ENCODE results near the gene LASP1. TPM values are rescaled to one million over a fixed set of nuclear protein-coding genes. Genes with fewer than 3 reads are reported as not detected.
"Not testable (repeated sequence)": the region's sequence is repeated elsewhere in the genome, so short reads cannot be mapped to it uniquely, and the experiment has no call there.

The LASP1 gene
- total RNA-seq, 1 donor from 2014 or later = 44.0 TPM

GRCh38 chr17:38905375-38905774 lies 35.5 kb downstream of the LASP1 start:
- no peak for DNase-seq (ENCODE audit: low spot score in 2 of 2)
- no peak for FAIRE-seq

- FAIRE-seq (no peak), DNase-seq (ENCODE audit: low spot score in 2 of 2) (no peak)
Observed at GRCh38 chr17:38906460-38907228, 36.8 kb downstream of the LASP1 start.

- no peak for FAIRE-seq
- DNase-seq (ENCODE audit: low spot score in 2 of 2) = no peak
Observed at GRCh38 chr17:38907930-38908675, 38.2 kb downstream of the LASP1 start.

- FAIRE-seq (no peak), DNase-seq (ENCODE audit: low spot score in 2 of 2) (no peak)
Observed at GRCh38 chr17:38908676-38909181, 38.9 kb downstream of the LASP1 start.

DNA sequence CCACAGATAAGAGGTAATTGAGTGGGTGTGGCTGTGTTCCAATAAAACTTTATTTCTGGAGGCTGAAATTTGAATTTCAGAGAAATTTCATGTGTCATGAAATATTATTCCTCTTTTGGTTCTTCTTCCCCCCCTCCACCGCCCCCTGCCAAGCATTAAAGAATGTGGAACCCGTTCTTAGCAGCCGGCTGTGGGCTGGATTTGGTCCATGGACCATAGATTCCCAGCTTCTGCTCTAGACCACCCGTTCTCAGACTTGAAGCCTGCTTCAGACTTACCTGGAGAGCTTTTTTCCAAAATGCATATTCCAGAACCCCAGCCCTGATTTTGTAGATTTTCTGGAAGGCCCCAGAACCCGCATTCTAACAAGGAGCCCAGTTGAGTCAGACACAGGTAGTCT lies 40.5 kb downstream of the LASP1 start:
- no peak for DNase-seq (ENCODE audit: low spot score in 2 of 2)
- FAIRE-seq = no peak

GRCh38 chr17:38911081-38911730 lies 41.3 kb downstream of the LASP1 start:
- DNase-seq (ENCODE audit: low spot score in 2 of 2) (no peak), FAIRE-seq (no peak)

- DNase-seq (ENCODE audit: low spot score in 2 of 2) = not testable (repeated sequence)
Observed at GRCh38 chr17:38911731-38912081, 41.8 kb downstream of the LASP1 start.

GRCh38 chr17:38912221-38912813 lies 42.5 kb downstream of the LASP1 start:
- FAIRE-seq (no peak), DNase-seq (ENCODE audit: low spot score in 2 of 2) (no peak)

More at GRCh38 chr17:38911731-38912081, 41.8 kb downstream of the LASP1 start:
- FAIRE-seq = not testable (repeated sequence)

DNA sequence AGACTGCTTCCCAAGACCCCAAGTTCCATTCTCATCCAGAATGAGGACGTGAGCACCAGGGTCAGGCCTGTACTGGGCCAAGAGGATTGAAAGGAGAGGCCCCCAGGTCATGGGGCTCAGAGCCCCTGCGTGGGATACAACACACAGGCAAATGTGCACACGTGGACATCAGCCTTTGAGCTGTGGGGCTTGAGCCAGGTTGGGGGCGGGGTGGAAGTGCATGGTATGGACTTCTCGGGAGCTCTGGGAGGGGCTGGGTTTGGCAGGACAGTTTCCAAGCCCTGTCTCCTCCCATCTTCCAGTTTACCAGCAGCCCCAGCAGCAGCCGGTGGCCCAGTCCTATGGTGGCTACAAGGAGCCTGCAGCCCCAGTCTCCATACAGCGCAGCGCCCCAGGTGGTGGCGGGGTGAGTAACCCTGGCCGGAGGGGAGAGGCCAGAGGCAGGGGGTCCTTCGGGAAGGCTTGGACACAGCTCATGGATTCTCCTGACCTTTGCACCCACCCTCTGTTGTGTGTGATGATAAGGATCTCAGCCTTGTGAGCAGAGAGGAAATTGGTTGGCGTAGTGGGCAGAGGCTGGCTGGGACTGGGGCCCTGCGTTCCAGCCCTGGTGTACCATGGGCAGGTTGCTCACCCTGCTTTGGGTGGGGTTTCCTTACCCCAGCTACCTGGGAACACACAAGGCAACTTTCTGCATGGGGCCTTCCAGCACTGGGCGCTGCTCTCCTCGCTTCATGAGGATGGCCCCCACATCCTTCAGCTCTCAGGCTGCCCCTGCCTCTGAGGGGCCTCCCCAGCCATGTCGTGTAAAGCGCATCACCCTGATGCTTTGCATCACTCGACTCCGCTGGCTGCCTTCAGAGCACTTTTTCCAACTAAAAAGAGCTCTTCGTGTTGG lies 45.1 kb downstream of the LASP1 start:
- DNase-seq (ENCODE audit: low spot score in 2 of 2) = no peak
- FAIRE-seq = no peak

DNA sequence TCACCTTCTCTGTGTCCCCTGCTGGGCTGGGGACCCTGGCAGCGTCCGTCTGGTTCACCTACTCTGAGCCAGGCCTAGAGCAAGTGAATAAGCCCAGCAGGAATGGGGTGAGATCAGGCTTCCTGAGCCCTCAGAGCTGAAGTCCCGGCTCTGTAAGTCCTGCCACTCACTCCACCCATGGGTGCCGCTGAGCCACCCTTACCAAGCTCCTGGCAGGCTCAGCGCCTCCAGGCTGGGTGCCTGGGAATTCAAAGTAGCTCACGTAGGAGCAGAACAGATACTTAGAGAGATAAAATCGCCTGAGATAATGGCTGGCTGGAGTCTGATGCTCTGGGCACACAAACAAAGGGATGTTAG lies 45.8 kb downstream of the LASP1 start:
- FAIRE-seq (no peak), DNase-seq (ENCODE audit: low spot score in 2 of 2) (no peak)

DNA sequence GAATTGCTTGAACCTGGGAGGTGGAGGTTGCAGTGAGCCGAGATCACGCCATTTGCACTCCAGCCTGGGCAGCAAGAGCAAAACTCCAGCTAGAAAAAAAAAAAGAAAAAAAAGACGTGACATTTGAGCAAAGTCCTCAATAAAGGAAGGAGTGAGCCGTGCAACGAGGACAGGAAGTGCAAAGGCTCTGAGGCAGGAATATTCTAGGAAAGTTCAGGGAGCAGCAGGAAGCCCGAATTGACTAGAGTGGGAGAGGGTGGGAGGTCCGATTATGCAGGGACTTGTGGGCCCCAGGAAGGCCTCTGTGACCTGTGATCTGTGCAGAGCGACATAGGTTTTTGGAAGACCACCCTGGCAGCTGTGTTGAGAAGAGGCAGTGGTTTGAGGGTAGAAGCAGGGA lies 46.9 kb downstream of the LASP1 start:
- FAIRE-seq = no peak
- DNase-seq (ENCODE audit: low spot score in 2 of 2) = no peak

DNA sequence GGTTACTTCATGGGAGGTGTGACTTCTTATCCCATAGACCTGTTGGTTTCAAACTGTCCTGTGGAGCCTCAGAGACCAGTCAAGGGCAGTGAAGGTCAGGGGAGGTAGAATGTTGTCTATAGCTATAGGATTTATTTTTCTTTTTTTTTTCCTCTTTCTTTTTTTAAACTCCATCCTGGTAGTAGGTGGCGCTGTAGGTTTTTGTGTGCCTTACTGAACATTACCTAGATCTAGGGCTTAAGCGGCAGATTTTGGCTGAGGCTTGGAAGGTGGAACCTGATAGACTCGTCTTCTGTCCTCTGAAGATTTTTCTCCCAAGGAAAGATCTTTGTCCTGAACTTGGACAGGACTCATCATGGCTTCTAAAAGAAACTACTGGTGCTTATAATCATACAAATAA lies 47.4 kb downstream of the LASP1 start:
- DNase-seq (ENCODE audit: low spot score in 2 of 2) (no peak), FAIRE-seq (no peak)

DNA sequence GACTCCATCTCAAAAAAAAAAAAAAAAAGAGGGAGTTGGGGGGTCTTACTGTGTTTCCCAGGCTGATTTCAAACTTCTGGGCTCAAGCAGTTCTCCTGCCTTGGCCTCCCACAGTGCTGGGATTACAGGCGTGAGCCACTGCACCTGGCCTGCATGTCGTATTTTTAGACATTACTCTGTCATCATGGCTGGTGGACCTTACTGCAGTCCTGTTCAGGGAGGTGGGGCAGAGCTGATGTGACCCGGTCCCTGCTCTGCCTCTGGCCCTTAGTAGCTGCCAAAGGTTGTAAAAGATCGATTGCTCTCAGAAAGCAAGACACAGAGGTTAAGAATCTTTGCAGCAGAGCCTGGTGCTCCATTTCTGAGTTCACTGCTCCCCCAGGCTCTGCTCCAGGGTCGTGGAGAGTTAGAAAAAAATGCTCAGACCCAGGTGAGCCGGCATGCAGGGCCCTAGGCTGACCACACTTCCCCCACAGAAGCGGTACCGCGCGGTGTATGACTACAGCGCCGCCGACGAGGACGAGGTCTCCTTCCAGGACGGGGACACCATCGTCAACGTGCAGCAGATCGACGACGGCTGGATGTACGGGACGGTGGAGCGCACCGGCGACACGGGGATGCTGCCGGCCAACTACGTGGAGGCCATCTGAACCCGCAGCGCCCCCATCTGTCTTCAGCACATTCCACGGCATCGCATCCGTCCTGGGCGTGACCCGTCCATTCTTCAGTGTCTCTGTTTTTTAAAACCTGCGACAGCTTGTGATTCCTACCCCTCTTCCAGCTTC lies 48.5 kb downstream of the LASP1 start:
- DNase-seq (ENCODE audit: low spot score in 2 of 2) (no peak), FAIRE-seq (no peak)

GRCh38 chr17:38918916-38919315 lies 49.1 kb downstream of the LASP1 start:
- DNase-seq (ENCODE audit: low spot score in 2 of 2) (no peak), FAIRE-seq (no peak)

- FAIRE-seq (no peak), DNase-seq (ENCODE audit: low spot score in 2 of 2) (no peak)
Observed at GRCh38 chr17:38919316-38920078, 49.6 kb downstream of the LASP1 start.

GRCh38 chr17:38920374-38921291 lies 50.8 kb downstream of the LASP1 start:
- no peak for DNase-seq (ENCODE audit: low spot score in 2 of 2)
- FAIRE-seq = no peak

- no peak for DNase-seq (ENCODE audit: low spot score in 2 of 2)
- no peak for FAIRE-seq
Observed at GRCh38 chr17:38921756-38922411, 52.0 kb downstream of the LASP1 start.
